ENCODE results near the gene ZNF638.
"Not testable (repeated sequence)": the region's sequence is repeated elsewhere in the genome, so short reads cannot be mapped to it uniquely, and the experiment has no call there.

The ZNF638 gene

DNA sequence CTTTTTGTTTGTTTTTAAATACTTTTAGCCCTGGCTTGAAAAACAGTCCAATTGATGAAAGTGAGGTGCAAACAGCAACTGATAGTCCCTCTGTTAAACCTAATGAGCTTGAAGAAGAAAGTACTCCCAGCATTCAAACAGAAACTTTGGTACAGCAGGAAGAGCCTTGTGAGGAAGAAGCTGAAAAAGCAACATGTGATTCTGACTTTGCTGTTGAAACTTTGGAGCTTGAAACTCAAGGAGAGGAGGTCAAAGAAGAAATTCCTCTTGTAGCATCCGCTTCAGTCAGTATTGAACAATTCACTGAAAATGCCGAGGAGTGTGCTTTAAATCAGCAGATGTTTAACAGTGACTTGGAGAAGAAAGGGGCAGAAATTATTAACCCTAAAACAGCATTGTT lies 91.2 kb downstream of the ZNF638 start:
- H3K27ac ChIP-seq = no peak overlapping the region
- TF ChIP-seq, protein P1, sequence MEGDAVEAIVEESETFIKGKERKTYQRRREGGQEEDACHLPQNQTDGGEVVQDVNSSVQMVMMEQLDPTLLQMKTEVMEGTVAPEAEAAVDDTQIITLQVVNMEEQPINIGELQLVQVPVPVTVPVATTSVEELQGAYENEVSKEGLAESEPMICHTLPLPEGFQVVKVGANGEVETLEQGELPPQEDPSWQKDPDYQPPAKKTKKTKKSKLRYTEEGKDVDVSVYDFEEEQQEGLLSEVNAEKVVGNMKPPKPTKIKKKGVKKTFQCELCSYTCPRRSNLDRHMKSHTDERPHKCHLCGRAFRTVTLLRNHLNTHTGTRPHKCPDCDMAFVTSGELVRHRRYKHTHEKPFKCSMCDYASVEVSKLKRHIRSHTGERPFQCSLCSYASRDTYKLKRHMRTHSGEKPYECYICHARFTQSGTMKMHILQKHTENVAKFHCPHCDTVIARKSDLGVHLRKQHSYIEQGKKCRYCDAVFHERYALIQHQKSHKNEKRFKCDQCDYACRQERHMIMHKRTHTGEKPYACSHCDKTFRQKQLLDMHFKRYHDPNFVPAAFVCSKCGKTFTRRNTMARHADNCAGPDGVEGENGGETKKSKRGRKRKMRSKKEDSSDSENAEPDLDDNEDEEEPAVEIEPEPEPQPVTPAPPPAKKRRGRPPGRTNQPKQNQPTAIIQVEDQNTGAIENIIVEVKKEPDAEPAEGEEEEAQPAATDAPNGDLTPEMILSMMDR (conservative IDR thresholded peaks at IDR 0.05) = no peak

DNA sequence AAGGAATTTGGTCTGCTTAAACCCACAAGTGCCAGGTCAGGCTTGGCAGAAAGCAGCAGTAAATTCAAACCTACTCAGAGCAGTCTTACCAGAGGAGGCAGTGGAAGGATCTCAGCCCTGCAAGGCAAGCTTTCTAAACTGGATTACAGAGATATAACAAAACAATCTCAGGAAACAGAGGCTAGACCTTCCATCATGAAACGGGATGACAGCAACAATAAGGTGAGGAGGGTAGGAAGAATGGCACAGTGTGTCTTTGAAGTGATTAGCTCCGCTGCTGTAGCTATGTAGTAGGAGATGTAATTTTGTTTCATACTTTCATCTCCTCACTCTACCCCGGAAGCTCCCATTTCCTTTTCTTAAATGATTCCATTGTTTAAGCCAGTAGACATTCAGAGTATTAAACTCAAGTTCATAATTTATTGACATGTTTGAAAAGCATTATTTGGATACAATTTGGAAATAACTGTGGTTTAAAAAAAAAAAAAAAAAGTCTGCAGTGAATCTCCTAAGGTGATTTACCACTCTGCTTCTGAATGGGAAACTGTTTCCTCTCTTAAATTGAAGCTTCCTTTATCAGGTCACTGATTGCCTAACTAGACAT lies 92.3 kb downstream of the ZNF638 start:
- H3K27ac ChIP-seq = no peak overlapping the region
- TF ChIP-seq, protein P1 (conservative IDR thresholded peaks at IDR 0.05) = no peak

DNA sequence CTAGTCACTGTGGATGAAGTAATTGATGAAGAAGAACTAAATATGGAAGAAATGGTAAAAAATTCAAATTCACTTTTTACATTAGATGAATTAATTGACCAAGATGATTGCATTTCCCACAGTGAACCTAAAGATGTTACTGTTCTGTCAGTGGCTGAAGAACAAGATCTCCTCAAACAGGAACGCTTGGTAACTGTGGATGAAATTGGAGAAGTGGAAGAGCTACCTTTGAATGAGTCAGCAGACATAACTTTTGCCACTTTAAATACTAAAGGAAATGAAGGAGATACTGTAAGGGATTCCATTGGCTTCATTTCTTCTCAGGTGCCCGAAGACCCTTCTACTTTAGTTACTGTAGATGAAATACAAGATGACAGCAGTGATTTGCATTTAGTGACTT lies 95.1 kb downstream of the ZNF638 start:
- TF ChIP-seq, protein P1 (conservative IDR thresholded peaks at IDR 0.05) = no peak
- no peak overlapping the region for H3K27ac ChIP-seq

- TF ChIP-seq, protein P1 (conservative IDR thresholded peaks at IDR 0.05) = no peak
These were observed 97.1 kb downstream of the ZNF638 start for GRCh38 chr2:71428472-71429383.

DNA sequence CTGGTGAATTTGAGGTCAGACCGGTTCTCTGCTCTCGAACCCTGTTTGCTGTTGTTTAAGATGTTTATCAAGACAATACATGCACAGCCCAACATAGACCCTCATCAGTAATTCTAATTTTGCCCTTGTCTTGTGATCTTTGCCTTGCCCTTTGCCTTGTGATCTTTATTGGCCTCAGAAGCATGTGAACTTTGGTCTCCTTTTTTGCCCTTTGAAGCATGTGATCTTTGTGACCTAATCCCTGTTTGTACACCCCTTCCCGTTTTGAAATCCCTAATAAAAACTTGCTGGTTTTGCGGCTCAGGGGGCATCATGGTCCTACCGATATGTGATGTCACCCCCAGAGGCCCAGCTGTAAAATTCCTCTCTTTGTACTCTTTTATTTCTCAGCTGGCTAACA lies 113.6 kb downstream of the ZNF638 start:
- not testable (repeated sequence) for H3K27ac ChIP-seq

More at GRCh38 chr2:71428472-71429383, 97.1 kb downstream of the ZNF638 start:
- H3K27ac ChIP-seq = no peak overlapping the region

GRCh38 chr2:71446505-71446904 lies 114.9 kb downstream of the ZNF638 start:
- TF ChIP-seq, protein P1 (conservative IDR thresholded peaks at IDR 0.05) = no peak

DNA sequence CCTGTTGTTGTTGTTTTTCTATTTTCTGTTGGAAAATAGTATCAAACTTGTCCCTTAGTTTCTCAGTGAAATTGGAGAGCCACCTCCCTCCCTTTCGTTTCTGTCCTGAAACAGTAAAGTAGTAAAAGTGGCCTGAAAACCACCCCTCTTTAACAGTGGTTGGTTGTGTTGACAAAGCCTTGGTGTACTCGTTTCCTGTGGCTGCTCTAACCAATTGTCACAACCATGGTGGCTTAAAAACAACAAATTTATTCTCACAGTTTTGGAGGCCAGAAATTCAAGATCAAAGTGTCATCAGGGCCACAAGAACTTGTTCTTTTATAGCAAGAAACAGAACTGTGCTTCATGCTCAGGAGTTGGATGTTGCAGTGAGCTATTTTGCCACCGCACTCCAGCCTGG lies 117.8 kb downstream of the ZNF638 start:
- TF ChIP-seq, protein P1 (conservative IDR thresholded peaks at IDR 0.05) = no peak

More at GRCh38 chr2:71446505-71446904, 114.9 kb downstream of the ZNF638 start:
- no peak overlapping the region for H3K27ac ChIP-seq

DNA sequence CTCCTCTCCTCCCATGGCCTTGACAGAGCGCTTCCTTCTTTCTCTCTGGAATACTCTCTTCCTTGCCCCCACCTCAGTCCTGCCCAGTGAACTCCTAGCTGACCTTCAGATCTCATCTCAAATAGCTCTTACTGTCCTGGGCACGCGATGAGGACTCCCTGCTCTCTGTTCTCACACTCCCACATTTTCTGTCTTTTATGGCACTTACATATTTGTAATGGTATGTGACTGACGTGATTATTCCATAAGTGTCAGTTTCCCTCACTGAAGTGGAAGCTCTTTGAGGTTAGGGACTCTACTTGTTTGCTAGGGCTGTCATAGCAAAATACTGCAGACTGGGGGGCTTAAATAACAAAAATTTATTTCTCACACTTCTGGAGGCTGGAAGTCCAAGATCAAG lies 120.1 kb downstream of the ZNF638 start:
- no peak overlapping the region for H3K27ac ChIP-seq
- TF ChIP-seq, protein P1 (conservative IDR thresholded peaks at IDR 0.05) = no peak

More for the DNA sequence above, 117.8 kb downstream of the ZNF638 start:
- H3K27ac ChIP-seq = no peak overlapping the region

Data from VCaP (cell line).